H1 (cell line): ENCODE data around the gene CTCF. TPM values are rescaled to one million over a fixed set of nuclear protein-coding genes. Genes with fewer than 3 reads are reported as not detected.
A peak's percentile ranks its signal among the peaks of the same experiment; 100 is the strongest.

Experiments
- CTCF ChIA-PET: fragments of 300-600 bp; sonication (Branson Sonifier 250); formaldehyde crosslinking; loops from one replicate; lab custom pipeline; 2021; ENCODE audit not compliant: partially characterized antibody; lab: Charles Lee
- POLR2A ChIA-PET: fragments of 300-600 bp; sonication (Branson Sonifier 250); formaldehyde crosslinking; loops from one replicate; lab custom pipeline; 2021; ENCODE audit warnings: inconsistent platforms; ENCODE audit not compliant: partially characterized antibody; lab: Charles Lee
- DNase-seq, 2 experiments: peaks; one replicate each; pipeline versions ENCODE4 v3.0.0 to v3.0.0-alpha.2; 2010 to 2022; ENCODE audit warnings: low spot score in 2 of 2, low read depth in 1 of 2, mixed read lengths in 1 of 2
- FAIRE-seq: peaks from 2 replicates; lab custom pipeline; 2011; peaks lifted over from hg19 to GRCh38; lab: Jason Lieb, UNC
- H2AFZ ChIP-seq: 2 replicates; pipeline ENCODE4 v1.8.1; 2012; ENCODE audit warnings: low read length, inconsistent platforms
- H2AK5ac ChIP-seq: 2 replicates; pipeline ENCODE4 v1.6.1; 2013; ENCODE audit warnings: low read depth, low read length
- H2BK120ac ChIP-seq: replicated peaks from 2 replicates; pipeline ENCODE3; 2013; ENCODE audit warnings: low read depth, low read length, inconsistent platforms
- H2BK12ac ChIP-seq: 2 replicates; pipeline ENCODE4 v1.6.1; 2013; ENCODE audit warnings: low read depth, low read length
- H2BK15ac ChIP-seq: 2 replicates; pipeline ENCODE4 v1.6.1; 2013; ENCODE audit warnings: low read length
- H2BK20ac ChIP-seq: 2 replicates; pipeline ENCODE4 v1.6.1; 2013; ENCODE audit warnings: low read length
- H2BK5ac ChIP-seq: 2 replicates; pipeline ENCODE4 v1.6.1; 2013; ENCODE audit warnings: low read depth, low read length
- H3K14ac ChIP-seq: 2 replicates; pipeline ENCODE4 v1.6.1; 2013; ENCODE audit warnings: inconsistent platforms; ENCODE audit not compliant: insufficient read length
- H3K18ac ChIP-seq: 2 replicates; pipeline ENCODE4 v1.6.1; 2013; ENCODE audit warnings: low read length; ENCODE audit errors: extremely low read depth
- H3K23ac ChIP-seq: 2 replicates; pipeline ENCODE4 v1.6.1; 2013; ENCODE audit warnings: inconsistent platforms; ENCODE audit not compliant: insufficient read length
- H3K23me2 ChIP-seq: 2 replicates; pipeline ENCODE4 v1.6.1; 2013; ENCODE audit warnings: low read depth, low read length
- H3K27ac ChIP-seq: 2 replicates; pipeline ENCODE4 v1.6.1; 2011; ENCODE audit warnings: low read depth, low read length, inconsistent platforms
- H3K27me3 ChIP-seq, 4 experiments: replicated peaks in 1 of 4; 1 replicate in 1 of 4; 2 replicates in 3 of 4; pipeline versions ENCODE4 v1.6.1 to v1.8.1; 2011 to 2013; ENCODE audit warnings: low read length in 3 of 4, mild to moderate bottlenecking in 3 of 4, inconsistent platforms in 2 of 4, mixed read lengths in 2 of 4, moderate library complexity in 1 of 4; ENCODE audit not compliant: control insufficient read depth in 3 of 4, insufficient read depth in 3 of 4; ENCODE audit errors: extremely low read depth in 1 of 4
- H3K36me3 ChIP-seq, 4 experiments: 2 replicates each; pipeline versions ENCODE4 v1.6.1 to v1.8.1; 2011 to 2013; ENCODE audit warnings: mild to moderate bottlenecking in 4 of 4, low read length in 3 of 4, moderate library complexity in 2 of 4, control low read depth in 1 of 4, inconsistent platforms in 1 of 4; ENCODE audit not compliant: insufficient read depth in 4 of 4, control insufficient read depth in 2 of 4
- H3K4ac ChIP-seq: replicated peaks from 2 replicates; pipeline ENCODE3; 2013; ENCODE audit warnings: low read length, low read depth, mixed read lengths, inconsistent platforms; ENCODE audit not compliant: insufficient read length
- H3K4me1 ChIP-seq, 4 experiments: replicated peaks in 1 of 4; 1 replicate in 1 of 4; 2 replicates in 3 of 4; pipeline versions ENCODE4 v1.6.1 to v1.8.1; 2011 to 2013; ENCODE audit warnings: low read length in 3 of 4, inconsistent platforms in 2 of 4, mixed read lengths in 1 of 4; ENCODE audit not compliant: insufficient read depth in 4 of 4, control insufficient read depth in 3 of 4
- H3K4me2 ChIP-seq, 2 experiments: 2 replicates each; pipeline versions ENCODE4 v1.6.1 to v1.8.1; 2011 to 2013; ENCODE audit warnings: low read depth in 2 of 2, low read length in 2 of 2, control low read depth in 1 of 2, inconsistent platforms in 1 of 2, mild to moderate bottlenecking in 1 of 2; ENCODE audit not compliant: insufficient read depth in 1 of 2
- H3K4me3 ChIP-seq, 4 experiments: fragments of 200-600, 300-600 bp in 1 of 4; sonication (generic), shearing (Covaris generic), sonication (Bioruptor Twin) in 1 of 4; 2 replicates each; pipeline versions ENCODE4 v1.5.1 to v1.8.1; 2011 to 2016; ENCODE audit warnings: low read length in 4 of 4, low read depth in 3 of 4, control low read depth in 2 of 4, inconsistent platforms in 2 of 4, mild to moderate bottlenecking in 2 of 4, mixed read lengths in 1 of 4, moderate library complexity in 1 of 4; ENCODE audit not compliant: insufficient read depth in 2 of 4; ENCODE audit errors: extremely low read depth in 1 of 4
- H3K56ac ChIP-seq: replicated peaks from 2 replicates; pipeline ENCODE3; 2013; ENCODE audit warnings: low read depth, mild to moderate bottlenecking, mixed read lengths, low read length, inconsistent platforms; ENCODE audit not compliant: insufficient read length
- H3K79me1 ChIP-seq: 2 replicates; pipeline ENCODE4 v1.6.1; 2013; ENCODE audit warnings: low read depth, low read length, control low read depth
- H3K79me2 ChIP-seq, 2 experiments: 2 replicates each; pipeline versions ENCODE4 v1.6.1 to v1.8.1; 2012 to 2013; ENCODE audit warnings: low read length in 2 of 2, mild to moderate bottlenecking in 2 of 2, inconsistent platforms in 1 of 2; ENCODE audit not compliant: insufficient read depth in 2 of 2, control insufficient read depth in 1 of 2
- H3K9ac ChIP-seq, 4 experiments: replicated peaks in 1 of 4; 1 replicate in 1 of 4; 2 replicates in 3 of 4; pipeline versions ENCODE4 v1.6.1 to v1.8.1; 2011 to 2013; ENCODE audit warnings: low read depth in 3 of 4, low read length in 3 of 4, control low read depth in 2 of 4, mild to moderate bottlenecking in 2 of 4, moderate library complexity in 2 of 4, inconsistent platforms in 1 of 4; ENCODE audit errors: extremely low read depth in 1 of 4
- H3K9me3 ChIP-seq, 2 experiments: 2 replicates each; pipeline versions ENCODE4 v1.6.1 to v1.8.1; 2012 to 2013; ENCODE audit warnings: mild to moderate bottlenecking in 2 of 2, moderate library complexity in 2 of 2, control low read depth in 1 of 2, inconsistent platforms in 1 of 2, low read depth in 1 of 2, low read length in 1 of 2, mixed read lengths in 1 of 2; ENCODE audit not compliant: insufficient read depth in 2 of 2
- H4K20me1 ChIP-seq, 2 experiments: replicated peaks in 1 of 2; 2 replicates each; pipeline versions ENCODE3 to v1.8.1; 2011 to 2013; ENCODE audit warnings: inconsistent platforms in 2 of 2, low read length in 2 of 2, mild to moderate bottlenecking in 1 of 2; ENCODE audit not compliant: insufficient read depth in 2 of 2, control insufficient read depth in 1 of 2
- H4K5ac ChIP-seq: 2 replicates; pipeline ENCODE4 v1.6.1; 2013; ENCODE audit warnings: low read length, low read depth, mixed read lengths, inconsistent platforms; ENCODE audit not compliant: insufficient read length
- H4K8ac ChIP-seq: 2 replicates; pipeline ENCODE4 v1.8.0; 2013; ENCODE audit warnings: mild to moderate bottlenecking, moderate library complexity, low read length, inconsistent platforms; ENCODE audit not compliant: insufficient read depth; ENCODE audit errors: extremely low read depth
- H4K91ac ChIP-seq: replicated peaks from 2 replicates; pipeline ENCODE3; 2013; ENCODE audit warnings: low read length, mixed read lengths, inconsistent platforms; ENCODE audit not compliant: insufficient read length
- RAD21 ChIP-seq, 2 experiments: IDR thresholded peaks in 1 of 2; conservative IDR thresholded peaks in 1 of 2; 2 replicates each; pipeline ENCODE4 v1.6.1; 2011; ENCODE audit warnings: low read depth in 2 of 2, low read length in 2 of 2, improper control_type of control experiment in 1 of 2, inconsistent platforms in 1 of 2, mild to moderate bottlenecking in 1 of 2, moderate library complexity in 1 of 2
- RFX5 ChIP-seq: IDR thresholded peaks from 2 replicates; pipeline ENCODE4 v1.6.1; 2011; ENCODE audit warnings: low read depth, low read length, improper control_type of control experiment, borderline replicate concordance
- YY1 ChIP-seq: IDR thresholded peaks from 2 replicates; pipeline ENCODE4 v1.6.1; 2011; ENCODE audit warnings: low read depth, mild to moderate bottlenecking, low read length
- WGBS, 2 experiments: shearing (Covaris generic) in 1 of 2; methylation state at CpG; one replicate each; pipeline versions ENCODE4 v1.1.6 to v1.1.7; 2013 to 2015; ENCODE audit warnings: low lambda C conversion rate in 2 of 2, mixed read lengths in 2 of 2, inconsistent platforms in 1 of 2, low coverage in 1 of 2, missing lambda C conversion rate in 1 of 2; ENCODE audit not compliant: insufficient replicate concordance in 2 of 2, insufficient coverage in 1 of 2, insufficient read length in 1 of 2; ENCODE audit errors: extremely low coverage in 1 of 2, missing lambda C conversion rate in 1 of 2; 5-methylcytosine and 5-hydroxymethylcytosine counted together
- polyA plus RNA-seq, 7 experiments: library from polyadenylated mRNA; depleted of rRNA in 3 of 7; stranded (reverse) in 5 of 7; unstranded in 2 of 7; fragments of >200 nt in 5 of 7; fragments of 200-250 nt in 2 of 7; gene quantifications; 1 replicate in 5 of 7; 2 replicates in 1 of 7; 4 replicates in 1 of 7; pipeline versions ENCODE4 v1.2.1 to v1.2.3, GENCODE V29; 2011 to 2013; ENCODE audit warnings: missing spikeins in 2 of 7, mixed read lengths in 2 of 7
- total RNA-seq: library from RNA; stranded (reverse); fragmentation: NEBNext Ultra II Directional; extraction: Animal tissue kit (Norgen Biotek cat#: 25700); gene quantifications from 2 replicates; pipeline ENCODE4 v1.2.1, GENCODE V29; 2021

The CTCF gene
- total and polyA plus RNA-seq, 2 of the 8 experiments (the other 6 are each of a cell fraction or from before 2014, with no cell fraction given): 32.4 to 66.0 TPM

DNA sequence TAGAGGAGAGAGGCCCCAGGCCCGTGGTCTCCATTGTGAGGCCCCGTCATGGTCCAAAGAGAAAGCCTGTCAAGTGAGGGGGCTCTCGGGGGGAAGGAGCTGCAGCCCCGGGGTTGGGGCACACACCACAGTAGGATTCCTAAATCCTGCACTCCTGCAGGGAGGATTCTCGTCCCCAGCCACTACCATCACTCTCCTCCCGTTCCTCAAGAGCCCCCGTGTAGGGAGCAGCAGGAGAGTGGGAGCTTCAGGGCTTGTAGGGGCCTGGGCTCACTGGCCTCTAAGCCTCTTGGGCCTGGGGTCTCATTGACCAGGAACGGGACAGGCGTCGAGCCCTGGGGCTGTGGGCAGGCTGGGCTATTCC lies 105.1 kb downstream of the CTCF start:
- Histone ChIP-seq H2BK5ac (no peak overlapping the region), H3K4me1 (peaks cover 0 to 24% (median 15%) of the 10 kb centered on the region in 4 experiments; a peak in 5 of 7 replicates), H3K4ac (no peak overlapping the region), H2BK120ac (no peak overlapping the region), H3K14ac (no peak overlapping the region), H3K27me3 (peaks cover 0 to 3% (median 0%) of the 10 kb centered on the region in 4 experiments; a peak in 2 of 7 replicates), H3K79me1 (no peaks in the 10 kb centered on the region), H3K79me2 (no peaks in the 10 kb centered on the region), H4K91ac (no peak overlapping the region), H4K20me1 (peaks cover 3 to 8% of the 10 kb centered on the region in 2 experiments), H3K23me2 (peaks cover 11% of the 10 kb centered on the region; the same call in 1 of the 2 replicates), H2BK12ac (no peak overlapping the region), H3K27ac (no peak overlapping the region), H4K5ac (no peak overlapping the region), H2AK5ac (no peak overlapping the region), H4K8ac (no peak overlapping the region; the same call in 1 of the 2 replicates), H2BK15ac (no peak overlapping the region), H3K9ac (no peak overlapping the region), H2BK20ac (no peak overlapping the region), H3K4me2 (peak overlapping the region; percentile 78 to 95), H3K18ac (no peak overlapping the region), H3K23ac (no peak overlapping the region), H3K36me3 (no peaks in the 10 kb centered on the region), H3K4me3 (peak overlapping the region in 1 of 4 experiments; percentile 73; a peak in 4 of 8 replicates), H2AFZ (no peak overlapping the region), H3K9me3 (no peaks in the 10 kb centered on the region), H3K56ac (no peak overlapping the region)
- FAIRE-seq (no peak), DNase-seq (no peak)
- ChIA-PET POLR2A (interaction anchor here (1.1 to 1.5 kb wide), 4 partner anchors 19 to 269 kb away, joined by 3 to 4 read pairs (median 4); partner anchors contain the start of genes ATP6V0D1 and PSMB10), CTCF (interaction anchor here (0.6 to 13.7 kb wide), 26 partner anchors 10 to 274 kb away, joined by 3 to 202 read pairs (median 6); partner anchors contain the start of genes CARMIL2 and CTRL)
- TF ChIP-seq RAD21 (IDR thresholded peaks at IDR 0.05 in 1 of 2, conservative IDR thresholded peaks at IDR 0.05 in 1 of 2; ENCODE audit: low read depth in 2 of 2, low read length in 2 of 2): no peak
- no peak for TF ChIP-seq YY1
- no peak for TF ChIP-seq RFX5
- WGBS, 2 experiments: 71% methylated on average over 9 of the region's 10 CpGs; no CpG with 5 or more reads in 1 of the 2 experiments
